ENCODE data around the gene KCNA10.

The KCNA10 gene

GRCh38 chr1:110524311-110525248, 5.6 kb upstream of the KCNA10 start:
- no peaks in the 10 kb centered on the region for H3K9me3 ChIP-seq (ENCODE audit: control insufficient read depth, insufficient read depth, low read length)
- no peaks in the 10 kb centered on the region for H3F3A ChIP-seq (ENCODE audit: control insufficient read depth, insufficient read depth)
- H3K79me2 ChIP-seq (ENCODE audit: control insufficient read depth, low read length): no peaks in the 10 kb centered on the region
- no peaks in the 10 kb centered on the region for H3K36me3 ChIP-seq (ENCODE audit: control insufficient read depth, low read length)
- TF ChIP-seq EZH2phosphoT487 (IDR thresholded peaks at IDR 0.05; ENCODE audit: borderline replicate concordance, low read length): no peak
- TF ChIP-seq, protein P1, sequence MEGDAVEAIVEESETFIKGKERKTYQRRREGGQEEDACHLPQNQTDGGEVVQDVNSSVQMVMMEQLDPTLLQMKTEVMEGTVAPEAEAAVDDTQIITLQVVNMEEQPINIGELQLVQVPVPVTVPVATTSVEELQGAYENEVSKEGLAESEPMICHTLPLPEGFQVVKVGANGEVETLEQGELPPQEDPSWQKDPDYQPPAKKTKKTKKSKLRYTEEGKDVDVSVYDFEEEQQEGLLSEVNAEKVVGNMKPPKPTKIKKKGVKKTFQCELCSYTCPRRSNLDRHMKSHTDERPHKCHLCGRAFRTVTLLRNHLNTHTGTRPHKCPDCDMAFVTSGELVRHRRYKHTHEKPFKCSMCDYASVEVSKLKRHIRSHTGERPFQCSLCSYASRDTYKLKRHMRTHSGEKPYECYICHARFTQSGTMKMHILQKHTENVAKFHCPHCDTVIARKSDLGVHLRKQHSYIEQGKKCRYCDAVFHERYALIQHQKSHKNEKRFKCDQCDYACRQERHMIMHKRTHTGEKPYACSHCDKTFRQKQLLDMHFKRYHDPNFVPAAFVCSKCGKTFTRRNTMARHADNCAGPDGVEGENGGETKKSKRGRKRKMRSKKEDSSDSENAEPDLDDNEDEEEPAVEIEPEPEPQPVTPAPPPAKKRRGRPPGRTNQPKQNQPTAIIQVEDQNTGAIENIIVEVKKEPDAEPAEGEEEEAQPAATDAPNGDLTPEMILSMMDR (IDR thresholded peaks at IDR 0.05; ENCODE audit: low read depth, low read length, poor library complexity, severe bottlenecking): peak; percentile 79
- H3K27me3 ChIP-seq (ENCODE audit: control insufficient read depth, low read length): peaks cover 24% of the 10 kb centered on the region
- H3K4me1 ChIP-seq (ENCODE audit: control insufficient read depth, low read length): peaks cover 10% of the 10 kb centered on the region
- H3K4me2 ChIP-seq (ENCODE audit: low read length): peak overlapping the region; percentile 19; the same call in 1 of the 2 replicates
- no peaks in the 10 kb centered on the region for H4K20me1 ChIP-seq (ENCODE audit: control insufficient read depth, insufficient read depth, low read depth, low read length)
- H3K9me2 ChIP-seq (replicated peaks; ENCODE audit: control insufficient read depth, low read length): no peaks in the 10 kb centered on the region
- no peak overlapping the region for H3K27ac ChIP-seq (ENCODE audit: low read depth, low read length)
- no peak overlapping the region for H3K4me3 ChIP-seq (ENCODE audit: low read length)

- H3K9me2 ChIP-seq (replicated peaks; ENCODE audit: control insufficient read depth, low read length): no peaks in the 10 kb centered on the region
- H3K4me2 ChIP-seq (ENCODE audit: low read length): no peak overlapping the region
- no peaks in the 10 kb centered on the region for H3F3A ChIP-seq (ENCODE audit: control insufficient read depth, insufficient read depth)
- H3K27ac ChIP-seq (ENCODE audit: low read depth, low read length): no peak overlapping the region
- TF ChIP-seq, protein P1 (IDR thresholded peaks at IDR 0.05; ENCODE audit: low read depth, low read length, poor library complexity, severe bottlenecking): no peak
- no peak for TF ChIP-seq EZH2phosphoT487 (IDR thresholded peaks at IDR 0.05; ENCODE audit: borderline replicate concordance, low read length)
- H3K36me3 ChIP-seq (ENCODE audit: control insufficient read depth, low read length): no peaks in the 10 kb centered on the region
- no peaks in the 10 kb centered on the region for H3K9me3 ChIP-seq (ENCODE audit: control insufficient read depth, insufficient read depth, low read length)
- H3K4me3 ChIP-seq (ENCODE audit: low read length): no peak overlapping the region
- H4K20me1 ChIP-seq (ENCODE audit: control insufficient read depth, insufficient read depth, low read depth, low read length): no peaks in the 10 kb centered on the region
- H3K4me1 ChIP-seq (ENCODE audit: control insufficient read depth, low read length): peaks cover 10% of the 10 kb centered on the region
- H3K27me3 ChIP-seq (ENCODE audit: control insufficient read depth, low read length): peaks cover 16% of the 10 kb centered on the region
- H3K79me2 ChIP-seq (ENCODE audit: control insufficient read depth, low read length): no peaks in the 10 kb centered on the region
These were observed 4.0 kb upstream of the KCNA10 start for GRCh38 chr1:110523011-110523410.

DNA sequence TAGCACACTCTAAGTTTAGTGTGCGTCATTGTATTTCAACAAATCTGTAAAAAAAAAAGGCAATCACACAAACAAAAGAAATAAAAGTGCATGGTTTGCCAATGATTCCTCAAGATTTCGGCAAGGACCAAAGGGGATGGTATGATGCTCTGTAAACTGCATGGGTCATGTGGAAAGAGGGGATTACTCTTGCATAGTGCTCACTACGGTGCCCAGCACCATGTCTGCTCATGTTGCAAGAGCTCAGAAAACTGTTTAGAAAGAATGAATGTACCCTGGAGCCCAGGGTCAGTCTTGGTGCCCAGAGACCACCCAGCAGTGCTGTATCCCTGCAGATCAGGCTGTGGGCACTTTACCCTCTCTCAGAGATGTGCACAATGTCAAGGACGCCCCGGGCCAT, 3.6 kb upstream of the KCNA10 start:
- Histone ChIP-seq H3K79me2 (ENCODE audit: control insufficient read depth, low read length) (no peaks in the 10 kb centered on the region), H3K4me3 (ENCODE audit: low read length) (no peak overlapping the region), H3K9me3 (ENCODE audit: control insufficient read depth, insufficient read depth, low read length) (no peaks in the 10 kb centered on the region), H3K27ac (ENCODE audit: low read depth, low read length) (no peak overlapping the region), H3K4me1 (ENCODE audit: control insufficient read depth, low read length) (peaks cover 10% of the 10 kb centered on the region), H3K9me2 (replicated peaks; ENCODE audit: control insufficient read depth, low read length) (no peaks in the 10 kb centered on the region), H3K27me3 (ENCODE audit: control insufficient read depth, low read length) (peaks cover 12% of the 10 kb centered on the region), H3K36me3 (ENCODE audit: control insufficient read depth, low read length) (no peaks in the 10 kb centered on the region), H3K4me2 (ENCODE audit: low read length) (no peak overlapping the region), H3F3A (ENCODE audit: control insufficient read depth, insufficient read depth) (no peaks in the 10 kb centered on the region), H4K20me1 (ENCODE audit: control insufficient read depth, insufficient read depth, low read depth, low read length) (no peaks in the 10 kb centered on the region)
- TF ChIP-seq EZH2phosphoT487 (IDR thresholded peaks at IDR 0.05; ENCODE audit: borderline replicate concordance, low read length): no peak
- TF ChIP-seq, protein P1 (IDR thresholded peaks at IDR 0.05; ENCODE audit: low read depth, low read length, poor library complexity, severe bottlenecking): no peak

Data from DOHH2 (cell line).